Skeletal muscle tissue (tissue), 2 donors: Measurements from ENCODE around the gene TGIF2. TPM values are rescaled to one million over a fixed set of nuclear protein-coding genes. Genes with fewer than 3 reads are reported as not detected.

Experiments used
- small RNA-seq: library from RNA; depleted of rRNA; stranded (forward); fragments of <200 nt; gene quantifications from one replicate; pipeline ENCODE3, GENCODE V24; 2014
- total RNA-seq: library from RNA; depleted of rRNA; stranded (reverse); fragments of >200 nt; gene quantifications from one replicate; pipeline ENCODE4 v1.2.3, GENCODE V29; 2014

The TGIF2 gene
- total RNA-seq, 1 donor from 2014 or later, result 20.4 TPM

Small RNA genes lying within 50 kb of the gene (small RNA-seq; reads per million reads assigned to genes)
- gene RF00017, result not detected

Other genes with a start within 250 kb of the TGIF2 start
- gene MYL9, start 32.1 kb upstream of the TGIF2 start, total RNA-seq, result 5.7 TPM
- 47.5 TPM for gene RAB5IF, start 32.2 kb downstream of the TGIF2 start, total RNA-seq
- gene SLA2, start 72.6 kb downstream of the TGIF2 start, total RNA-seq, result not detected
- gene NDRG3, start 172.5 kb downstream of the TGIF2 start, total RNA-seq, result 15.1 TPM
- gene DSN1, start 200.2 kb downstream of the TGIF2 start, total RNA-seq, result 5.7 TPM